HCT116 (cell line): ENCODE measurements around the gene MAPKAPK3. TPM values are rescaled to one million over a fixed set of nuclear protein-coding genes. Genes with fewer than 3 reads are reported as not detected.

Source experiments
- ATAC-seq: fragments of 200-7000 bp; cut with Tn5 transposase; 2 replicates; pipeline ENCODE4 v1.9.1; 2020; ENCODE audit warnings: mild to moderate bottlenecking, moderate library complexity
- BruUV-seq: library from RNA; stranded (reverse); fragments of 400-500 nt; replicated peaks from 2 replicates; lab custom pipeline; 2021; lab: Mats Ljungman, UMichigan
- CTCF ChIA-PET: fragments of 300-600 bp; sonication (Branson Sonifier 250); formaldehyde crosslinking; loops from one replicate; lab custom pipeline; 2021; ENCODE audit warnings: antibody characterized with exemption; lab: Charles Lee
- POLR2A ChIA-PET: fragments of 300-600, 350-600 bp; sonication (Branson Sonifier 250); formaldehyde crosslinking; loops from one replicate; lab custom pipeline; 2021; ENCODE audit warnings: antibody characterized with exemption; lab: Charles Lee
- RAD21 ChIA-PET, 2 experiments: fragments of 300-600 bp; sonication (Branson Sonifier 250); formaldehyde crosslinking; loops; one replicate each; lab custom pipeline; 2023; ENCODE audit warnings: low total read pairs in 2 of 2; ENCODE audit not compliant: uncharacterized antibody in 2 of 2, unreplicated experiment in 2 of 2, low non-redundant PET in 1 of 2; lab: Charles Lee
- DNase-seq: peaks from one replicate; pipeline ENCODE4 v3.0.0-alpha.2; 2010; ENCODE audit warnings: low read depth, low spot score
- H2AFZ ChIP-seq: fragments of 200-600 bp; shearing (Covaris generic), sonication (generic); 2 replicates; pipeline ENCODE4 v1.6.1; 2017; ENCODE audit warnings: low read depth, mixed run types, mixed read lengths, antibody characterized with exemption, low read length; ENCODE audit not compliant: poor library complexity, severe bottlenecking
- H3K27ac ChIP-seq: 2 replicates; pipeline ENCODE4 v1.5.1; 2012; ENCODE audit warnings: low read depth, low read length
- H3K27me3 ChIP-seq: fragments of 200-600 bp; sonication (generic); 2 replicates; pipeline ENCODE4 v1.6.1; 2016; ENCODE audit warnings: mixed run types, low read length, mixed read lengths; ENCODE audit not compliant: insufficient read depth
- H3K36me3 ChIP-seq, 2 experiments: fragments of 200-500 bp in 1 of 2; fragments of 200-600 bp in 1 of 2; sonication (Bioruptor generic) in 1 of 2; sonication (generic) in 1 of 2; 2 replicates each; pipeline versions ENCODE4 v1.5.1 to v1.6.1; 2014 to 2016; ENCODE audit warnings: low read length in 2 of 2, inconsistent platforms in 1 of 2, mixed read lengths in 1 of 2, mixed run types in 1 of 2; ENCODE audit not compliant: insufficient read depth in 2 of 2, control insufficient read depth in 1 of 2
- H3K4me1 ChIP-seq, 2 experiments: fragments of 200-600 bp in 1 of 2; sonication (generic) in 1 of 2; 2 replicates each; pipeline versions ENCODE4 v1.5.1 to v1.6.1; 2012 to 2017; ENCODE audit warnings: low read length in 2 of 2, inconsistent platforms in 1 of 2, mild to moderate bottlenecking in 1 of 2, mixed read lengths in 1 of 2, mixed run types in 1 of 2, moderate library complexity in 1 of 2; ENCODE audit not compliant: insufficient read depth in 2 of 2, control insufficient read depth in 1 of 2
- H3K4me2 ChIP-seq: fragments of 200-600 bp; sonication (generic); 2 replicates; pipeline ENCODE4 v1.6.1; 2017; ENCODE audit warnings: mixed run types, low read length, mixed read lengths
- H3K4me3 ChIP-seq, 2 experiments: fragments of 200-600 bp in 1 of 2; sonication (generic) in 1 of 2; replicated peaks in 1 of 2; 2 replicates each; pipeline ENCODE4 v1.5.1; 2011 to 2016; ENCODE audit warnings: low read length in 2 of 2, control low read depth in 1 of 2, low read depth in 1 of 2, mild to moderate bottlenecking in 1 of 2, mixed read lengths in 1 of 2, mixed run types in 1 of 2
- H3K79me2 ChIP-seq: fragments of 200-600 bp; sonication (generic); 2 replicates; pipeline ENCODE4 v1.6.1; 2017; ENCODE audit warnings: mild to moderate bottlenecking, mixed run types, low read length, moderate library complexity, mixed read lengths; ENCODE audit not compliant: insufficient read depth
- H3K9ac ChIP-seq: fragments of 200-600 bp; sonication (generic); 2 replicates; pipeline ENCODE4 v1.6.1; 2016; ENCODE audit warnings: low read length, mixed read lengths
- H3K9me2 ChIP-seq: fragments of 200-600 bp; sonication (generic), shearing (Covaris generic); 2 replicates; pipeline ENCODE4 v1.6.1; 2017; ENCODE audit warnings: mixed run types, mild to moderate bottlenecking, moderate library complexity; ENCODE audit not compliant: insufficient read depth
- H3K9me3 ChIP-seq, 2 experiments: fragments of 200-500 bp in 1 of 2; fragments of 200-600 bp in 1 of 2; sonication (Bioruptor generic) in 1 of 2; sonication (generic) in 1 of 2; 2 replicates each; pipeline ENCODE4 v1.6.1; 2014 to 2017; ENCODE audit warnings: low read length in 2 of 2, mixed read lengths in 2 of 2, inconsistent platforms in 1 of 2, low read depth in 1 of 2, mild to moderate bottlenecking in 1 of 2, mixed run types in 1 of 2, moderate library complexity in 1 of 2; ENCODE audit not compliant: control insufficient read depth in 1 of 2, insufficient read depth in 1 of 2
- H4K20me1 ChIP-seq: fragments of 200-600 bp; sonication (generic), shearing (Covaris generic); 2 replicates; pipeline ENCODE4 v1.6.1; 2017; ENCODE audit warnings: mixed run types, mild to moderate bottlenecking, moderate library complexity; ENCODE audit not compliant: insufficient read depth
- EZH2 ChIP-seq: fragments of 200-600 bp; sonication (generic); IDR thresholded peaks from 2 replicates; pipeline ENCODE4 v1.6.1; 2017; ENCODE audit warnings: antibody characterized with exemption, mixed run types
- FOSL1 ChIP-seq: IDR thresholded peaks from 2 replicates; pipeline ENCODE4 v1.6.1; 2012; ENCODE audit warnings: low read depth
- JUND ChIP-seq: IDR thresholded peaks from 2 replicates; pipeline ENCODE4 v1.6.1; 2012
- POLR2A ChIP-seq: IDR thresholded peaks from 2 replicates; pipeline ENCODE4 v1.7.0; 2011; ENCODE audit warnings: borderline replicate concordance; ENCODE audit not compliant: insufficient read depth, insufficient read length; ENCODE audit errors: extremely low read depth
- POLR2AphosphoS5 ChIP-seq: IDR thresholded peaks from 2 replicates; pipeline ENCODE4 v1.6.1; 2011; ENCODE audit warnings: mild to moderate bottlenecking, low read depth, low read length, moderate library complexity
- RAD21 ChIP-seq: IDR thresholded peaks from 2 replicates; pipeline ENCODE4 v1.6.1; 2012; ENCODE audit warnings: low read depth, mild to moderate bottlenecking
- SIN3A ChIP-seq: IDR thresholded peaks from 2 replicates; pipeline ENCODE4 v1.6.1; 2012; ENCODE audit warnings: low read depth
- SP1 ChIP-seq: IDR thresholded peaks from 2 replicates; pipeline ENCODE4 v1.6.1; 2012; ENCODE audit warnings: low read depth
- YY1 ChIP-seq: IDR thresholded peaks from 2 replicates; pipeline ENCODE4 v1.6.1; 2011; ENCODE audit warnings: low read length, low read depth, moderate library complexity, mild to moderate bottlenecking; ENCODE audit not compliant: insufficient replicate concordance; ENCODE audit errors: extremely low read depth
- ZBTB33 ChIP-seq: IDR thresholded peaks from 2 replicates; pipeline ENCODE4 v1.6.1; 2011; ENCODE audit warnings: mild to moderate bottlenecking, low read length, moderate library complexity; ENCODE audit not compliant: insufficient replicate concordance; ENCODE audit errors: extremely low read depth
- ZFX ChIP-seq: fragments of 450-650 bp; IDR thresholded peaks from 2 replicates; pipeline ENCODE4 v1.6.1; 2017
- intact Hi-C: fragments of 100-400 bp; cut with micrococcal nuclease; formaldehyde crosslinking; loops from 2 replicates; pipeline ENCODE4 v1.10.0; 2022
- total RNA-seq: library from RNA; stranded (reverse); gene quantifications from one replicate; pipeline ENCODE4 v1.2.1, GENCODE V29; 2021; ENCODE audit not compliant: unreplicated experiment
- TF ChIP-seq, protein P1 (sequence below), 3 experiments: fragments of 200-600 bp in 1 of 3; sonication (generic) in 1 of 3; IDR thresholded peaks in 2 of 3; conservative IDR thresholded peaks in 1 of 3; 2 replicates each; pipeline ENCODE4 v1.5.1; 2012 to 2017; ENCODE audit warnings: low read depth in 2 of 3, low read length in 2 of 3, antibody characterized with exemption in 1 of 3, borderline replicate concordance in 1 of 3, control low read depth in 1 of 3, mild to moderate bottlenecking in 1 of 3, mixed read lengths in 1 of 3, mixed run types in 1 of 3, moderate library complexity in 1 of 3; ENCODE audit not compliant: insufficient read depth in 1 of 3
- TF ChIP-seq, protein P2 (sequence below): IDR thresholded peaks from 2 replicates; pipeline ENCODE4 v1.6.1; 2012

MAPKAPK3 gene
- total RNA-seq, 1 experiment from 2014 or later: 87.3 TPM

DNA sequence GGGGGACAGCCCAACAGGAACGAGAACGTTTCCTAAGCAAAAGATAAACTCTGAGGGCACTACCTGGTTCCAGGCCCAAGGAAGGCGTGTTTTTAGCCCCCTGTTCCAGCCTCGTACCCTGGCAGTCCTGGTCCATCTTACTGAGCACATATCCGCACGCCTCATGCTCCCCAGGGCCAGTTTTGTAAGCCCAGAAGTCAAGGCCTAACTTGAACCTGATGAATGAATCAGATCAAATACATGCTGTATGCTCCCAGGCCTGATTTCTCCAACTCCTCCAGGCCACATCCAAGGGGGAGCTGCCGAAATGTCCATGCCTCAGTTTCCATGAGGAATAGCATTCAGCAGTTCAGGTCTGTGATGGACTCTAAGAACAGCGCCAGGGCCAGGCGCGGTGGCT is 43.4 kb downstream of the MAPKAPK3 start:
- intact Hi-C loops: no loop called here
- Histone ChIP-seq H3K79me2 (no peaks in the 10 kb centered on the region), H3K27ac (no peak overlapping the region), H3K4me3 (no peak overlapping the region), H4K20me1 (no peaks in the 10 kb centered on the region), H2AFZ (no peak overlapping the region), H3K4me1 (peaks cover 12 to 22% of the 10 kb centered on the region in 2 experiments), H3K27me3 (no peaks in the 10 kb centered on the region), H3K36me3 (no peaks in the 10 kb centered on the region), H3K4me2 (no peak overlapping the region), H3K9me3 (no peaks in the 10 kb centered on the region), H3K9me2 (no peaks in the 10 kb centered on the region), H3K9ac (no peak overlapping the region)
- TF ChIP-seq SIN3A (no peak), SP1 (no peak), POLR2AphosphoS5 (no peak), RAD21 (no peak)
- TF ChIP-seq, protein P1, sequence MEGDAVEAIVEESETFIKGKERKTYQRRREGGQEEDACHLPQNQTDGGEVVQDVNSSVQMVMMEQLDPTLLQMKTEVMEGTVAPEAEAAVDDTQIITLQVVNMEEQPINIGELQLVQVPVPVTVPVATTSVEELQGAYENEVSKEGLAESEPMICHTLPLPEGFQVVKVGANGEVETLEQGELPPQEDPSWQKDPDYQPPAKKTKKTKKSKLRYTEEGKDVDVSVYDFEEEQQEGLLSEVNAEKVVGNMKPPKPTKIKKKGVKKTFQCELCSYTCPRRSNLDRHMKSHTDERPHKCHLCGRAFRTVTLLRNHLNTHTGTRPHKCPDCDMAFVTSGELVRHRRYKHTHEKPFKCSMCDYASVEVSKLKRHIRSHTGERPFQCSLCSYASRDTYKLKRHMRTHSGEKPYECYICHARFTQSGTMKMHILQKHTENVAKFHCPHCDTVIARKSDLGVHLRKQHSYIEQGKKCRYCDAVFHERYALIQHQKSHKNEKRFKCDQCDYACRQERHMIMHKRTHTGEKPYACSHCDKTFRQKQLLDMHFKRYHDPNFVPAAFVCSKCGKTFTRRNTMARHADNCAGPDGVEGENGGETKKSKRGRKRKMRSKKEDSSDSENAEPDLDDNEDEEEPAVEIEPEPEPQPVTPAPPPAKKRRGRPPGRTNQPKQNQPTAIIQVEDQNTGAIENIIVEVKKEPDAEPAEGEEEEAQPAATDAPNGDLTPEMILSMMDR (IDR thresholded peaks at IDR 0.05 in 2 of 3, conservative IDR thresholded peaks at IDR 0.05 in 1 of 3; ENCODE audit: borderline replicate concordance in 1 of 3, insufficient read depth in 1 of 3, low read depth in 2 of 3, low read length in 2 of 3): 0 out of 6 replicates have a peak, but pooled peaks of 1 of the 3 experiments have one; percentile 6
- RAD21 ChIA-PET: no interaction called here
- CTCF ChIA-PET: no interaction called here
- POLR2A ChIA-PET: interaction anchor here (1.0 kb wide), 1 partner anchor 9 kb away, joined by 3 read pairs; no protein-coding TSS in a partner anchor
- no peak for ATAC-seq
- DNase-seq: no peak
- no TSS peak for BruUV-seq

DNA sequence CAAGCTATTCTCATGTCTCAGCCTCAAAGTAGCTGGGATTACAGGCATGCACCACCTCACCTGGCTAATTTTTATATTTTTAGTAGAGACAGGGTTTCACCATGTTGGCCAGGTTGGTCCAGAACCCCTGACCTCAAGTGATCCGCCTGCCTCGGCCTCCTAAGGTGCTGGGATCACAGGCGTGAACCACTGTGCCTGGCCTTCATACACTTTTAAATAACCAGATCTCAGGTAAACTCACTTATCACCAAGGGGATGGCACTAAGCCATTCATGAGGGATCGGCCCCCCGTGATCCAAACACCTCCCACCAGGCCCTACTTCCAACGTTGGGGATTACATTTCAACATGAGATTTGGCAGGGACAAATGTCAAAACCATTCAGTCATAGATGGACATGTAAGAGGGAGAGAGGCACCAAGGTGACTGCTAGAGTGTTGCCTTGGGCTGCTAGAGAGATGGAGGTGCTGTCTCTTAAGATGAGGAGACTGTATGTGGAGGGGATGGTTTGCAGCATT is 44.4 kb downstream of the MAPKAPK3 start:
- Histone ChIP-seq H3K4me2 (no peak overlapping the region), H3K4me3 (no peak overlapping the region), H3K4me1 (peaks cover 11 to 21% of the 10 kb centered on the region in 2 experiments; a peak in 3 of 4 replicates), H3K79me2 (no peaks in the 10 kb centered on the region), H3K27me3 (no peaks in the 10 kb centered on the region; the same call in 1 of the 2 replicates), H3K9ac (no peak overlapping the region), H3K36me3 (no peaks in the 10 kb centered on the region), H3K9me2 (no peaks in the 10 kb centered on the region), H2AFZ (no peak overlapping the region), H4K20me1 (no peaks in the 10 kb centered on the region), H3K27ac (no peak overlapping the region), H3K9me3 (no peaks in the 10 kb centered on the region)
- ATAC-seq (no peak), DNase-seq (no peak)
- BruUV-seq: no TSS peak
- RAD21 ChIA-PET: no interaction called here
- intact Hi-C loops: no loop called here
- POLR2A ChIA-PET: interaction anchor here (0.7 kb wide), 1 partner anchor 10 kb away, joined by 4 read pairs; no protein-coding TSS in a partner anchor
- CTCF ChIA-PET: no interaction called here
- TF ChIP-seq, protein P1 (IDR thresholded peaks at IDR 0.05 in 2 of 3, conservative IDR thresholded peaks at IDR 0.05 in 1 of 3; ENCODE audit: borderline replicate concordance in 1 of 3, insufficient read depth in 1 of 3, low read depth in 2 of 3, low read length in 2 of 3): no peak
- no peak for TF ChIP-seq JUND
- no peak for TF ChIP-seq YY1
- no peak for TF ChIP-seq ZBTB33
- no peak for TF ChIP-seq POLR2A
- no peak for TF ChIP-seq ZFX
- no peak for TF ChIP-seq EZH2
- TF ChIP-seq, protein P2, sequence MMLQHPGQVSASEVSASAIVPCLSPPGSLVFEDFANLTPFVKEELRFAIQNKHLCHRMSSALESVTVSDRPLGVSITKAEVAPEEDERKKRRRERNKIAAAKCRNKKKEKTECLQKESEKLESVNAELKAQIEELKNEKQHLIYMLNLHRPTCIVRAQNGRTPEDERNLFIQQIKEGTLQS: no peak
- TF ChIP-seq FOSL1: no peak
